ENCODE results near the gene TRRAP.
"Not testable (repeated sequence)": the region's sequence is repeated elsewhere in the genome, so short reads cannot be mapped to it uniquely, and the experiment has no call there.

TRRAP gene

DNA sequence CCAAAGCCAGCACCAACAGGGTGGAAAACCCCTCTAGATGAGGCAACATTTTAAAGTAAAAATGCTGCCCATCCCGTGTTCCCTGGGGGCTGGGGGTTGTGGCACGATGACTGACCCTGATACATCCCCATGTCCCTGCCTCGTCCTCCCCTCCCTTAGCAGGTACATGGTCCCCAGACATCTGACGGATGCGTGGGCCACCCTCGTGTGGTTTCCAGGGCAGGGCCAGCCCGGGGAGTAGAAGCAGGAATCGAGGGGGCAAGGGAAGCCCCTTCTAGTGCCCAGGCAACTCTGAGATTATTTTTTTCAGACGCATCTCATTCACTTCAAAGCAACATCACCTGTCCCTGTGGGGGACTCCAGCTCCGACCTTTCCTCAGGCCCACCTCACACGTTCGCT, 12.0 kb upstream of the TRRAP start:
- no peak for DNase-seq (ENCODE audit: low read depth)

DNA sequence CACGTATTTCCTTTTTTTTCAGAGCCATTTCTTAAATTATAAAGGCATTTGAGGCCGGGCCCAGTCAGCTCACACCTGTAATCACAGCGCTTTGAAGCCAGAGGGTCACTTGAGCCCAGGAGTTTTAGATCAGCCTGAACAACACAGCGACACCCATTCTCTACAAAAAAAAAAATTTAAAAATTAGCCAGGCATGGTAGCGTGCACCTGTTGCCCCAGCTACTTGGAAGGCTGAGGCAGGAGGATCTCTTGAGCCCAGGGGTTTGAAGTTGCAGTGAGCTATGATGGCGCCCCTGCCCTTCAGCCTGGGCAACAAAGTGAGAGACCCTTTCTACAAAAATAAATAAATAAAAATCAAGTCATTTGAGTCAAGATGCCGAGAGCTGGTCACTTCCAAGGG, 11.6 kb upstream of the TRRAP start:
- DNase-seq (ENCODE audit: low read depth) = no peak

DNA sequence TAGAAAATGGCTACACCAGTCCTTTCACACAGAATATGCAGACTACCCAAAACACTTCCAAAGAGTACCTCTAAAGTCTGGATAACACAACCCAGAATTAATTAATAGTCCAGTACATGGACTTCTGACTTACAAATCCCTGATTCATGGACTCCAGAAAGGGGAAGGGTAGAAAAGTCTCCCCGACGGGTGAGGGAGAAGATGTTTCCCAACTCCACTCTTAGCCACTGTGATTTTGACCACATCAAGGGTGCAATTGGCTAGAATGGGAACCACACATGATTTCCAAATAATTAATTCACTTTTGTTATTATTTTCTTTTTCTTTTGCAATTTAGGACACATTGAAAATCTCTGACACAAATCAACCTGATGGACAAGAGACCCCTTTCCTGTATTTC, 9.9 kb upstream of the TRRAP start:
- no peak for DNase-seq (ENCODE audit: low read depth)

DNA sequence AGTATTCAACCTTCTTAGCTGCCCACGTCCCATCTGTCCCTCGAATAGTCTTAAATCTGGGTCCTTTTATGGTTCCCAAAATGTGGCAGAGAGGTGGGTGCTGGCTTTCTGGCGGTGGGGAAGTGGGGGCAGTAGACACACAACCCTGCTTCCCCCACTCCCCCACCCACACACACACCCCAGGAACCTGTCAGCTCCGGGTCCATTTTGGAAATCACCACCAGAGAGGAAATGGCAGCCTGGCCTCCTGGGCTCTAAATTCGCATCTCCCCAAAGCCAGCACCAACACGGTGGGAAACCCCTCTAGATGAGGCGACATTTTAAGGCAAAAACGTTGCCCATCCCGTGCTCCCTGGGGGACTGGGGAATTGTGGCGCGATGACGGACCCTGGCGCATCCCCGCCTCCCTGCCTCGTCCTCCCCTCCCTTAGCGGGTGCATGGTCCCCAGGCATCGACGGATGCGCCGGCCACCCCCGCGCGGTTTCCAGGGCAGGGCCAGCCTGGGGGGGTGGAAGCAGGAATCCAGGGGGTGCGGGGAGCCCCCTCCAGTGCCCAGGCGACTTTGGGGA, 9.2 kb upstream of the TRRAP start:
- DNase-seq (ENCODE audit: low read depth) = no peak

DNA sequence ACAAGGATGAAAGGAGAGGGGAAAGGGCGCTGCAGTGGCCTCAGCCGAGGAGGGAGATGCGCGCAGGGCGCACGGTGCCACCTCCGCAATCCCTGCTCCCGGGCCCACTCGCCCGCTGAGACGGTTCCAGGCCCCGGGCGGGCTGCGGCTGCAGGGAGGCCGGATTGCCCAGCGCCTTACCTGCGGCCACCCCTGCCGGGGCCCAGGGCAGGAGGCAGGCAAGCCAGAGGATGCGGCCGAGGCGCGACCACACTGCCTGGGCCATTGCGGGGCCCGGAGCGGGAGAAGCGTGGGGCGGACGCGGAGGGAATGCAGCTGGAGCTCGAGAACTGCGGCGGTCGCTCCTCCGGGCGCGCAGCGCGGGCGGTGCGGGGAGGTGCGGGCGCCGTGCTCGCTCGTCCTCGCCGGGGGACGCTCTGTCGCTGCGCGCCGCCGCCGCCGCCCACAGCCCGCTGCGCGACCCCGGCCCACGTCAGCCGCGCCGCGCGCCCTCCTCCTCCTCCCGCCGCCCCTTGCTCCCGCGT, 8.7 kb upstream of the TRRAP start, which contains the start of gene TMEM130:
TSS of gene TMEM130 (minus strand) at position 418 of the 524 bp plus-strand sequence. CDS start at position 265, 153 bp downstream.
- DNase-seq (ENCODE audit: low read depth) = no peak

DNA sequence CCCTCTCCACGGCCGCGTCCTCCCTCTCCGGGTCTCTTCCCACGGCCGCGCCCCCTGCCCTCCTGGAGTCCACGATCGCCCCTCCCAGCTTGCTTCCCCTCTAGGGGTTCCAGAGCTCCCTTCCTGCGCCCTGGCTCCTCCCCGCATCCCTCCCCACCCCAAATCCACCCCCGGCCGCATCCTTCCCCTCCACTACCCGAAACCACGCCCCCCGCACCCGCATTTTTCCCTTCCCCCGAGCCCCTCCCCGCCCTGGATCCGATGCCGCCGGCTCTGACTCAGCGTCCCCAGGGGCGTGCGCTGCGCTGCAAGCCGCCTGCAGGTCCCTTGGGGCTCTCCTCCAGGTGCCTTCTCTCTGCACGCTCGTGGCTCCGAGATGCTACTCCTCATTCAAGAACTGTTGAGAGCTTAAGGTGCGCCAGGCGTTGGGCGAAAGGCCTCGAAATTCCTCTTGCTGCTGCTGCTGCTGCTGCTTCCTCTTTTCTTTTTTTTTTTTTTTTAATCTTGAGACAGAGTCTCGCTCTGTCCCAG, 8.1 kb upstream of the TRRAP start:
- peak; percentile 41 for DNase-seq (ENCODE audit: low read depth)

DNA sequence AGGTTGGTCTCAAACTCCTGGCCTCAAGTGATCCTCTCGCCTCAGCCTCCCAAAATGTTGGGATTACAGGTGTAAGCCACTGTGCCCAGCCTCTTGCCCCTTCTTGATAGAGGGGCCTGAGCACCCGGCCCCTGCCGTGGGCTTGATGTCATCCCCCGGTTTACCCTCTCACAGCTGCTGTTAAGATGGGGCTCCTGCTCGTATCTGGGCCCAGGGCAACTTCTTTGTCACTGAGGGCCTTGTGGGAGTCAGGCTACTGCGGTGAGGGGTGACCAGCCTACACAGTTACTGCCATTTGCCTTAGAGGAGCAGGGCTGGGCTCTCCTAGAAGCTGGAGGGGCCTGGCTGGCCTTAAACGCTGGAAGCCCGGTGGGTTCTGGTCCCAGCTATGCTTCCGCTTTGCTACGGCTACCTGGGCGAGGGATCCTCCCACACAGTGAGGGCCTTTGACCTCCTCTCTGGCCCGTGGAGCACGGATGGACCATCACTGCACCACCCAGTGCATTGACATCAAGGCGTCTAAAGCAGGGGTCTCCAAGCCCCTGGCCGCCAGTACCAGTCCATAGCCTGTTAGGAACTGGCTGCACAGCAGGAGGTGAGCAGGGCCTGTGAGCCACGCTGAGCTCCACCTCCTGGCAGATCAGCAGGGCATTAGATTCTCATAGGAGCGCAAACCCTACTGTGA, 7.4 kb upstream of the TRRAP start:
- DNase-seq (ENCODE audit: low read depth) = no peak

DNA sequence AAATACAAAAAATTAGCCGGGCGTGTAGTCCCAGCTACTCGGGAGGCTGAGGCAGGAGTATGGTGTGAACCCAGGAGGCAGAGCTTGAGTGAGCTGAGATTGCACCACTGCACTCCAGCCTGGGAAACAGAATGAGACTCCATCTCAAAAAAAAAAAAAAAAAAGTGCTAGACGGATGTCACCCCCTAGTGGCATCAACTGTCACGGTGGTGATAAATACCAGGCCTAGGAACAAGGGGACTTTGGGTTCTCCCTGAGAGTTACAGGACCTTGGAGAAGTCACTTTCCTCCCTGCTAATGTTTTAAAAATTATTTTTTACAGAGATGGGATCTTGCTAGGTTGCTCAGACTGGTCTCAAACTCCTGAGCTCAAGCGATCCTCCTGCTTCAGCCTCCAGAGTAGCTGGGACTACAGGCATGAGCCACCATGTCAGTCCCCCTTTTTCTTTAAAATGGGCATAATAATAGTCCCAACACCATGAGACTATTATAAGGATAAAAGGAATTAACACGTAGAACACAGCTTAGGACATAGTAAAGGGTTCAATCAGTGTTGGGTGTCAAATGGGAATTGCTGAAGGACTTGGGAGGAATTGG, 5.9 kb upstream of the TRRAP start:
- DNase-seq (ENCODE audit: low read depth) = no peak

DNA sequence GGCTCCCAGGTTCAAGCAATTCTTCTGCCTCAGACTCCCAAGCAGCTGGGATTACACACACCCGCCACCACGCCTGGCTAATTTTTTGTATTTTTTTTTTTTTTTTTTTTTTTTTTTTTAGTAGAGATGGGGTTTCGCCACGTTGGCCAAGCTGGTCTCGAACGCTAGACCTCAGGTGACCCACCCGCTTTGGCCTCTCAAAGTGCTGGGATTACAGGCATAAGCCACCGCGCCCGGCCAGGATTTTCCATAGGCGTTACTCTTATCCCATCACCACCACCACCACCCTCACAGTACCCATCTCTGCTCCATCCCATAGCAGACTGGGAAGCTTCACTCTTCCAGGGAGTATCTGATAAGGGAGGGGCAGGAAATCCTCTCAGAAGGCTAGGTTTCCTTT, 4.7 kb upstream of the TRRAP start:
- not testable (repeated sequence) for DNase-seq (ENCODE audit: low read depth)

DNA sequence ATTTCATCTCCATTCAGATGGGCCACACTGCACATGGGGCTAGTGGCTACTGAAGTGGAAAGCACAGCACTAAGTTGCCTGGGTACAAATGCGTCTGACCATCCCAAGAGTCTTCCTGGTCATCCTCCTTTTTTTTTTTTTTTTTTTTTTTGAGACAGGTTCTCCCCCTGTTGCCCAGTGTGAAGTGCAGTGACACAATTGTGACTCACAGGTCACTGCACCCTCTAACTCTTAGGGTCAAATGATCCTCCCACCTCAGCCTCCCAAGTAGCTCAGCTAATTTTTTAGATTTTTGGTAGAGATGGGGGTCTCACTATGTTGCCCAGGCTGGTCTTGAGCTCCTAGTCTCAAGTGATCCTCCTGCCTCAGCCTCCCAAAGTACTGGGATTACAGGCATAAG, 3.4 kb upstream of the TRRAP start:
- no peak for DNase-seq (ENCODE audit: low read depth)

DNA sequence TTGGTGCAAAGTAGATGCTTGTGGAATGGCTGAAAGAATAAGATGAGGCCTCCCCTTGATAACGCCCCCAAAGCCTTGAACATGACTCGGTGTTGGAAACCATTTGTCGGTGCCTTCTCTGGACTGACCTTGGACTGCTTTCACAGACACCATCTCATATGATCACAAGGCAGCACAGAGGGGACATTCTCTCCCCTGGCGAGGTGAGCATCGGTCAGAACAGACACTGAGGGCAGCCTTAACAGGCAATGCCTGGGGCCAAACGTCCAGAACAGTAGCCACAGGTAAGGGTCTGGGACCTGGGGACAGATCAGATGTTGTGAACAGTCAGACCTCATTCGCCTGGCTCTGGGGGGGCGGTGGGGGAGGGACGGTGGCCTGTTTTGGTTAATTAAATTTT, 2.8 kb upstream of the TRRAP start:
- no peak for DNase-seq (ENCODE audit: low read depth)

DNA sequence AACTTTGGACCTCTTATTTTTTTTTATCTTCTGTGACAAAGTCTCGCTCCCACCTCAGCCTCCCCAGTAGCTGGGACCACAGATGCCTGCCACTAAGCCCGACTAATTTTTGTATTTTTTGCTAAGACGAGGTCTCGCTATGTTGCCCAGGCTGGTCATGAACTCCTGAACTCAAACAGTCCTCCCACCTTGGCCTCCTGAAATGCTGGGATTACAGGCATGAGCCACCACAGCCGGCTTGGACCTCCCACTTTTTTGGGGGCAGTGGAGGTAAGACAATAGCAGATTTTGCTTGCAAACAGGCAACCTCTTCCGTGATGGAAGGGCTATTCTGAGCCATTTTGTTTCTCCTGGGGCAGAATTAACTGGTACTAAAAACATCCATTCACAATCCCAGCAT, 1.2 kb upstream of the TRRAP start:
- DNase-seq (ENCODE audit: low read depth) = no peak

DNA sequence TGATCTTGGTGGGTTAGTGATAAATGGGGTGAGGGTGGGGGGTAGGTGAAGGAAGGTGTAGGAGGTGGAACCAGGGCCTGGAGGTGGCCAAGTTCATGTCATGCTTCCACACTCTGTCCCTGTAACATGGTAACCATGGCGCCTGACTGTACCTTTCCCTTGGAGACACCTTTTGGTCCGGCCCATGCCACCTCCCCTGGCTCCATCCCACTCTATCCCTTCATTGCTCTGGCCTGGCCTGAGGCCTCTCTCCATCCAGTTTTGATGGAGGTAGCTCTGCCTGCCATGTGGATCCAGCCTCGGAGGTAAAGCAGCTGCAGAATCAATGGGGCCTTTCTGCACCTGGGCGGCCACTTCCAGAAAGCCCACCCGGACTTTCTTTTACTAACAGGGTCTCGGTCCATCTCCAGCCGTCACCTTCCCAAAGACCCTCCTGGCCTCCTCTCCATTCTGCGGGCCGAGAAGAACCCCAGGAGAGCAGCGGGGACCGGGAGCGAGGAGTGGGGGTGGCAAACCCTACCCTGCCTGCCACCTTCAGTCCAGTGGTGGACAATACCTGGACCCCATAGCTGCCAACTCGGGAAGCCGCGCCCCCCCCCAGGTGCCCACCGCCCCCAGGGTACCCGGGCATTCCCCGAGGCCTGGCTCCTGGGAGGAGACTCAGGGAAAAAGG, 504 bp upstream of the TRRAP start:
- no peak for DNase-seq (ENCODE audit: low read depth)

DNA sequence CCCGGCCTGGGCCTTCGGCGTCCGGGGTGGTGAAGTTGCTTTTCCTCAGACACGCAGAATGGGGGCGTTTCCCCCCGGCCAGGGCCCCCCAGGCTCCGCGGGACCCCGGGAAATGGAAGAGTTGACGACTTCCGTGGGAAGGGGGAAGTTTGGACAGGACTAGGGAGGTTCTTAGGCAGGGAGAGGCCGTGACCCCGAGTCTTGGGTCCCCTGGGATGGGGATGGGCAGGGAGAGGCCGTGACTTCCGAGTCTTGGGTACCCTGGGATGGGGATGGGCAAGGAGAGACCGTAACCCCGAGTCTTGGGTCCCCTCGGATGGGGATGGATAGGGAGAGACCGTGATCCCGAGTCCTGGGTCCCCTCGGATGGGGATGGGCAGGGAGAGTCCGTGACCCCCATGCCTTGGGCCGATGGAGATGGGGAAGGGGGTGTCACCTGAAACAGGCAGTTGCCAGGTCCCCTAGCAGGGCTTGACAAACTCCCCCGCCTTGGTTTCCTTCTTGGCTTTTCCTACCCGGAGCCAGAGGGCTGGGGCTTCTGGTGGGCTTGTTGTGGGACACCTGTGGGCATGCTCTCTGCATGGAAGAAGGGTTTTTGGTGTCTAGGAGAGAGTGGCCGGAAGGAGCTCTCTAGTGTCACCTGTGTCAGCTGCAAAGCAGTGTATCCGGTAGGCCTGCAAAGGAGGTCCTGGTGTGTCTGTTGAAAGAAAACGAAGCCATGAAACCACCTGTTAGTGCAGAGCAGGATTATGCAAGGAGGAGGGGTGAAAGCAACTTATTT, 1.1 kb downstream of the TRRAP start:
- peak; percentile 59 for DNase-seq (ENCODE audit: low read depth)

DNA sequence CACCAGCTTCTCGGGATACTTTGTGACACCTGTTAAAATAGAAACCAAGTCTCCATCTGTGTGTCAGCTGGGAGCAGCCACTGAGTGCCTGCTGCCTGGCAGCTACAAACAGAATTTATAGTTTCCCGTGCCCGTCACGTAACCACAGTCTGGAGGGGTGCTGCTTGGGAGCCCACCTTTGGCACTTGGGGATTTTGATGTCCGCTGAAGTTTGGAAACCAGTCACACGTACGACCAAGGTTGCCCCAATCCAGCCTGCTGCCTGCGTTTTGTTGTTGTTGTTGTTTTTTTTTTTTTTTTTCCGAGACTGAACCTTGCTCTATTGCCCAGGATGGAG, 1.6 kb downstream of the TRRAP start:
- DNase-seq (ENCODE audit: low read depth) = no peak

DNA sequence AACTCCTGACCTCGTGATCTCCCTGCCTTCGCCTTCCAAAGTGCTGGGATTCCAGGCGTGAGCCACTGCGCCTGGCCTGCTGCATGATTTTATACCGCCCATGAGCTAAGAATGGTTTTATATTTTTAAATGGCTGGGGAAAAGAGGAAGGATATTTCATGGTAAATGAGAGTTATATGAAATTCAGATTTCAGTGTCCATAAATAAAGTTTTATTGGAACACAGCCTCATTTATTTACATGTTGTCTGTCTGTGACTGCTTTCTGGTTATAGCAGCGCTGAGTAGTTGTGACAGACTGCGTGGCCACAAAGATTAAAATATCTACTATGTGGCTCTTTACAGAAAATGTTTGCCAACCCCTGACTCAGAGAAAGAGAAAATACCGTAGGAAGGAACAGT, 2.2 kb downstream of the TRRAP start:
- DNase-seq (ENCODE audit: low read depth) = no peak

DNA sequence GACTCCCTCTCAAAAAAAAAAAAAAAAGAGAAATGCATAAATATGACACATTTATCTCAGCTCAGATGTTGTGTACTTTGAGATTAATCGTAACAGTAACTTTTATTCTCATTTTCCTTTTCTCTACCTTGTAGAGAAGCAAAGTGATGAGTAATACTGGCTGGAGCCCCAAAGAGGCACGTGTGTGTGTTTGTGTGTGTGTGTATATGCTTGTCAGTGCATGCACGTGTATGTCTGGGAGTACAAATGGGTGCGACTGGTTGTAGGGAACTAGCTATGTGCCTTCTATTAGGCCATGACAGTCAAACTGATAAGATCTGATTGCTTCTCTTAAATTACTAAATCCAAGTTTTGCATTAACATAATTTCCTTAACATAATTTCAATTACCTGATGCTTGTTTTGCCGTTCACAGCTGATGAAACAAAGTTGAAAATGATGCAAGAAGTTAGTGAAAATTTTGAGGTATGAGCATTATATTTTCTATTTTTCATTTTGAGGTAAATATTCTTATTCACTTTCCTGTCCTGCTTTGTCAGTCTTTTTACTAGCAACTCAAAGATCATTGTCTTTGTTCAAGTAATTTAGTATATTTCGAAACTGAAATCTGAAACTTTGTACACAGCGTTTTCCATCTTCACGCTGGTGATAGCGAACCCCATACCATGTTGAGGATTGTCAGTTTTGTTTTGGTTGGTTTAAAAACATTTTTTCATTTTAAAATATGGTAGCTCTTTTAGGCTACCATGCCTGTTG, 3.4 kb downstream of the TRRAP start:
- DNase-seq (ENCODE audit: low read depth) = no peak

DNA sequence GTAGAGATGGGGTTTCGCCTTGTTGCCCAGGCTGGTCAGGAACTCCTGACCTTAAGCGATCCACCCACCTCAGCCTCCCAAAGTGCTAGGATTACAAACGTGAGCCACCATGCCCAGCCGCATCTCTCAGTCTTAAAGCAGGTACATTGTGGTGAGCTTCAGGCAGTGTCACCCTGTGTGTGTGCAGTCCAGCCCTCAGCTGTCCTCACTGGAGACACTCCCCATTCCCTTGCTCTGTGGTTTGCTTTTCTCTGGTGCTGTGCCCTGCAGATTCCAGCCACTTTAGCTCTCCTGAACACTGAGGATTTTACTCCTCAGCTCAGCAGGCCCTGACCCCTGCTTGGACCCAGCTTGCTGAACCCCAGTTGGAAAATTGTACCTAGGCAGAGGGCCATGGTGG, 6.1 kb downstream of the TRRAP start:
- no peak for DNase-seq (ENCODE audit: low read depth)

DNA sequence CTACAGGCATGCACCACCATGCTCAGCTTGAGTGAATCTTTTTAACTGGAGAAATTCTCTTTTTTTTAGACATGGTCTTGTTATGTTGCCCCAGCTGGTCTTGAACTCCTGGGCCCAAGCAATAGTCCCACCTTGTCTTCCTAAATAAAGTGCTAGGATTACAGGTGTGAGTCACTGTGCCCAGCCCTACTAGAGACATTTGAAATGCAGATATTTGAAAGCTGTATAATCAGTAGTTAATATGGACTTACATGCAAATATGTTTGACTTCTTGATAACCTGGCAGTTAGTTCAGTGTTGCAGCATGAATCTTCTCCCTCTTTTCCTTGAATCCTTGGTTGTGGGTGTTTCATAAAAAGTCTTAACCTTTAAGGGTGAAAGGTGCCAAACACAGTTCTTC, 8.7 kb downstream of the TRRAP start:
- DNase-seq (ENCODE audit: low read depth) = no peak

DNA sequence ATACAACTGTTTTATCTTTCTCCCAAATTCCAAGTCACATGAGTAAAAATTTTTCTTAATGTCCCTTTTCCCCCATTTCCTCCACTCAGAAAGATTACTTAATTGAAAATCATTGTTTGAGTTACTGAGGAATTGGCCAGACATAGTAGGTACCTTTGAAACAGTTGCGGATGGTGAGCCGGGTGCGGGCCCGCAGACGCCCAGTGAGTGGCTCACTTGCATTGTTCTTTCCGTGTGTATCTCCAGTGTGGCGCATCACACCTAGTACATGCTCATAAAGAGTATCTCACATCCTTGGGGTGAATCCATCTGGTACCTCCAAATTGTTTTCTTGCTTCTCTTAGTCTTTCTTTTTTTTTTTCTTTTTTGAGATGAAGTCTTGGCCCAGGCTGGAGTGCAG, 14.3 kb downstream of the TRRAP start:
- no peak for DNase-seq (ENCODE audit: low read depth)

DNA sequence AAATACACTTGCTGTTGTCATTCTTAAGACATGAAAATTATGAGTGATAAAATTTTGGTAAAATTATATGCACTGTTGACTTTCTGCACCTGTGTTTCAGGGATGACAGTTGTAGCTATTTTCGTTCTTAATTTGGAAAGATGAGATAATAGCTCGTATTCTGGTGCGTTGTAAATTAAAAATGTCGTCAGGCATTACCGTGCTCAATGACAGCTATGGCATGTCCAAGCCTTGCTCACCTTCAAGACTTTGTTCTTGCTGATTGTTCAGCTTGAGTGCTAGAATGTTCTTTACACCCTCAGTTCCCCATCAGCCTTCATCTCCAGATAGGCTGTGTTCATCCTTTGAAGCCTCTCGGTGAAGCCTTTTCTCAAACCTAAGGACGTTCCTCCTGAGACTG, 21.5 kb downstream of the TRRAP start:
- DNase-seq (ENCODE audit: low read depth) = no peak

Measured in T follicular helper cell (primary cell).